ENCODE data around the gene EXOC2.

Gene EXOC2

GRCh38 chr6:654136-654535 is 38.8 kb downstream of the EXOC2 start:
- in situ Hi-C loops (cut with MboI; ENCODE audit: low sequenced_read_pairs): no loop called here
- no peaks in the 10 kb centered on the region for H3K27me3 ChIP-seq (ENCODE audit: low read depth)
- peaks cover 5% of the 10 kb centered on the region for H3K36me3 ChIP-seq (replicated peaks)
- no peak for DNase-seq (ENCODE audit: low spot score in 2 of 2)
- H3K4me1 ChIP-seq: peaks cover 34% of the 10 kb centered on the region
- H3K4me3 ChIP-seq: no peak overlapping the region
- H3K9me3 ChIP-seq: no peaks in the 10 kb centered on the region

- Histone ChIP-seq H3K27me3 (ENCODE audit: low read depth) (no peaks in the 10 kb centered on the region), H3K9me3 (no peaks in the 10 kb centered on the region), H3K4me1 (peaks cover 25% of the 10 kb centered on the region), H3K36me3 (replicated peaks) (peaks cover 5% of the 10 kb centered on the region), H3K4me3 (no peak overlapping the region)
- DNase-seq (ENCODE audit: low spot score in 2 of 2): no peak
- in situ Hi-C loops (cut with MboI; ENCODE audit: low sequenced_read_pairs): no loop called here
These were observed 40.1 kb downstream of the EXOC2 start for GRCh38 chr6:652865-653264.

GRCh38 chr6:650098-650497 is 42.8 kb downstream of the EXOC2 start:
- H3K4me1 ChIP-seq: peaks cover 10% of the 10 kb centered on the region
- peak in 1 of 2 experiments; percentile 74 for DNase-seq (ENCODE audit: low spot score in 2 of 2)
- no peak overlapping the region for H3K4me3 ChIP-seq
- in situ Hi-C loops (cut with MboI; ENCODE audit: low sequenced_read_pairs): no loop called here
- H3K9me3 ChIP-seq: no peaks in the 10 kb centered on the region
- peaks cover 5% of the 10 kb centered on the region for H3K36me3 ChIP-seq (replicated peaks)
- H3K27me3 ChIP-seq (ENCODE audit: low read depth): no peaks in the 10 kb centered on the region

- Histone ChIP-seq H3K9me3 (no peaks in the 10 kb centered on the region), H3K36me3 (replicated peaks) (no peaks in the 10 kb centered on the region), H3K27me3 (ENCODE audit: low read depth) (no peaks in the 10 kb centered on the region), H3K4me3 (no peak overlapping the region), H3K4me1 (peaks cover 7% of the 10 kb centered on the region; the same call in 1 of the 2 replicates)
- no peak for DNase-seq (ENCODE audit: low spot score in 2 of 2)
- in situ Hi-C loops (cut with MboI; ENCODE audit: low sequenced_read_pairs): no loop called here
These were observed 50.1 kb downstream of the EXOC2 start for GRCh38 chr6:642805-643204.

- in situ Hi-C loops (cut with MboI; ENCODE audit: low sequenced_read_pairs): no loop called here
- no peaks in the 10 kb centered on the region for H3K9me3 ChIP-seq
- no peaks in the 10 kb centered on the region; the same call in 1 of the 2 replicates for H3K36me3 ChIP-seq (replicated peaks)
- peak in 1 of 2 experiments; percentile 15 for DNase-seq (ENCODE audit: low spot score in 2 of 2)
- peaks cover 7% of the 10 kb centered on the region; the same call in 1 of the 2 replicates for H3K4me1 ChIP-seq
- H3K27me3 ChIP-seq (ENCODE audit: low read depth): no peaks in the 10 kb centered on the region
- H3K4me3 ChIP-seq: no peak overlapping the region
These were observed 51.5 kb downstream of the EXOC2 start for GRCh38 chr6:641225-641985.

- H3K9me3 ChIP-seq: no peaks in the 10 kb centered on the region
- DNase-seq (ENCODE audit: low spot score in 2 of 2): no peak
- no peak overlapping the region for H3K4me3 ChIP-seq
- H3K36me3 ChIP-seq (replicated peaks): no peaks in the 10 kb centered on the region; the same call in 1 of the 2 replicates
- H3K4me1 ChIP-seq: peaks cover 6% of the 10 kb centered on the region; the same call in 1 of the 2 replicates
- H3K27me3 ChIP-seq (ENCODE audit: low read depth): no peaks in the 10 kb centered on the region
- in situ Hi-C loops (cut with MboI; ENCODE audit: low sequenced_read_pairs): no loop called here
These were observed 56.5 kb downstream of the EXOC2 start for GRCh38 chr6:636488-636887.

GRCh38 chr6:635233-635632 is 57.7 kb downstream of the EXOC2 start:
- in situ Hi-C loops (cut with MboI; ENCODE audit: low sequenced_read_pairs): no loop called here
- H3K36me3 ChIP-seq (replicated peaks): no peaks in the 10 kb centered on the region; the same call in 1 of the 2 replicates
- no peaks in the 10 kb centered on the region for H3K9me3 ChIP-seq
- no peak for DNase-seq (ENCODE audit: low spot score in 2 of 2)
- H3K4me3 ChIP-seq: no peak overlapping the region
- no peaks in the 10 kb centered on the region for H3K4me1 ChIP-seq
- H3K27me3 ChIP-seq (ENCODE audit: low read depth): no peaks in the 10 kb centered on the region

GRCh38 chr6:633611-634010 is 59.3 kb downstream of the EXOC2 start:
- H3K9me3 ChIP-seq: no peaks in the 10 kb centered on the region
- H3K4me1 ChIP-seq: no peaks in the 10 kb centered on the region

GRCh38 chr6:628766-629165 is 64.2 kb downstream of the EXOC2 start:
- no peaks in the 10 kb centered on the region for H3K27me3 ChIP-seq (ENCODE audit: low read depth)
- H3K9me3 ChIP-seq: no peaks in the 10 kb centered on the region
- H3K4me1 ChIP-seq: no peaks in the 10 kb centered on the region
- DNase-seq (ENCODE audit: low spot score in 2 of 2): no peak
- in situ Hi-C loops (cut with MboI; ENCODE audit: low sequenced_read_pairs): no loop called here
- no peak overlapping the region for H3K4me3 ChIP-seq
- no peaks in the 10 kb centered on the region for H3K36me3 ChIP-seq (replicated peaks)

More at GRCh38 chr6:633611-634010, 59.3 kb downstream of the EXOC2 start:
- no peaks in the 10 kb centered on the region; the same call in 1 of the 2 replicates for H3K36me3 ChIP-seq (replicated peaks)
- DNase-seq (ENCODE audit: low spot score in 2 of 2): no peak
- in situ Hi-C loops (cut with MboI; ENCODE audit: low sequenced_read_pairs): no loop called here
- H3K4me3 ChIP-seq: no peak overlapping the region
- H3K27me3 ChIP-seq (ENCODE audit: low read depth): no peaks in the 10 kb centered on the region

- H3K27me3 ChIP-seq (ENCODE audit: low read depth): no peaks in the 10 kb centered on the region
- no peaks in the 10 kb centered on the region for H3K4me1 ChIP-seq
- no peak for DNase-seq (ENCODE audit: low spot score in 2 of 2)
- in situ Hi-C loops (cut with MboI; ENCODE audit: low sequenced_read_pairs): no loop called here
- no peaks in the 10 kb centered on the region for H3K36me3 ChIP-seq (replicated peaks)
- H3K9me3 ChIP-seq: no peaks in the 10 kb centered on the region
- no peak overlapping the region for H3K4me3 ChIP-seq
These were observed 66.7 kb downstream of the EXOC2 start for GRCh38 chr6:626236-626635.

- no peaks in the 10 kb centered on the region for H3K4me1 ChIP-seq
- no peaks in the 10 kb centered on the region for H3K27me3 ChIP-seq (ENCODE audit: low read depth)
- no peaks in the 10 kb centered on the region for H3K36me3 ChIP-seq (replicated peaks)
- H3K9me3 ChIP-seq: no peaks in the 10 kb centered on the region
- no peak overlapping the region for H3K4me3 ChIP-seq
- in situ Hi-C loops (cut with MboI; ENCODE audit: low sequenced_read_pairs): no loop called here
- no peak for DNase-seq (ENCODE audit: low spot score in 2 of 2)
These were observed 68.0 kb downstream of the EXOC2 start for GRCh38 chr6:624979-625378.

GRCh38 chr6:622462-622861 is 70.5 kb downstream of the EXOC2 start:
- Histone ChIP-seq H3K4me3 (no peak overlapping the region), H3K36me3 (replicated peaks) (no peaks in the 10 kb centered on the region; the same call in 1 of the 2 replicates), H3K27me3 (ENCODE audit: low read depth) (no peaks in the 10 kb centered on the region), H3K9me3 (no peaks in the 10 kb centered on the region), H3K4me1 (no peaks in the 10 kb centered on the region)
- in situ Hi-C loops (cut with MboI; ENCODE audit: low sequenced_read_pairs): no loop called here
- no peak for DNase-seq (ENCODE audit: low spot score in 2 of 2)

- no peaks in the 10 kb centered on the region for H3K27me3 ChIP-seq (ENCODE audit: low read depth)
- in situ Hi-C loops (cut with MboI; ENCODE audit: low sequenced_read_pairs): no loop called here
- no peak overlapping the region for H3K4me3 ChIP-seq
- peaks cover 3% of the 10 kb centered on the region; the same call in 1 of the 2 replicates for H3K36me3 ChIP-seq (replicated peaks)
- DNase-seq (ENCODE audit: low spot score in 2 of 2): no peak
- no peaks in the 10 kb centered on the region for H3K4me1 ChIP-seq
- no peaks in the 10 kb centered on the region for H3K9me3 ChIP-seq
These were observed 71.0 kb downstream of the EXOC2 start for GRCh38 chr6:621931-622330.

GRCh38 chr6:620950-621349 is 72.0 kb downstream of the EXOC2 start:
- Histone ChIP-seq H3K9me3 (no peaks in the 10 kb centered on the region), H3K36me3 (replicated peaks) (peaks cover 3% of the 10 kb centered on the region; the same call in 1 of the 2 replicates), H3K27me3 (ENCODE audit: low read depth) (no peaks in the 10 kb centered on the region), H3K4me1 (no peaks in the 10 kb centered on the region), H3K4me3 (no peak overlapping the region)
- in situ Hi-C loops (cut with MboI; ENCODE audit: low sequenced_read_pairs): no loop called here
- DNase-seq (ENCODE audit: low spot score in 2 of 2): no peak
